ENCODE results near the gene CRAT.

- TF ChIP-seq CTCF (conservative IDR thresholded peaks at IDR 0.05 in 1 of 2, IDR thresholded peaks at IDR 0.05 in 1 of 2; ENCODE audit: low read depth in 1 of 2, low read length in 2 of 2) (no peak), EZH2 (IDR thresholded peaks at IDR 0.05; ENCODE audit: low read length, missing control alignments) (no peak)
These were observed 20.2 kb upstream of the CRAT start for GRCh38 chr9:129130791-129131190.
